H1 (cell line): Measurements from ENCODE around the gene ZFAND2B. TPM values are rescaled to one million over a fixed set of nuclear protein-coding genes. Genes with fewer than 3 reads are reported as not detected.

Experiments
- CHD1 ChIP-seq: IDR thresholded peaks from 2 replicates; pipeline ENCODE4 v1.6.1; 2012; ENCODE audit warnings: low read depth, low read length, improper control_type of control experiment
- POLR2AphosphoS5 ChIP-seq: IDR thresholded peaks from 2 replicates; pipeline ENCODE4 v1.6.1; 2011; ENCODE audit warnings: low read depth, low read length
- SRF ChIP-seq: IDR thresholded peaks from 2 replicates; pipeline ENCODE4 v1.6.1; 2011; ENCODE audit warnings: mild to moderate bottlenecking, low read depth, low read length, moderate library complexity
- SUZ12 ChIP-seq: fragments of 200-600 bp; sonication (generic); IDR thresholded peaks from 2 replicates; pipeline ENCODE4 v1.6.1; 2012; ENCODE audit warnings: mild to moderate bottlenecking, inconsistent platforms, low read length, moderate library complexity, mixed read lengths
- TCF12 ChIP-seq: IDR thresholded peaks from 2 replicates; pipeline ENCODE4 v1.6.1; 2011; ENCODE audit warnings: low read depth, mild to moderate bottlenecking, low read length
- polyA plus RNA-seq, 7 experiments: library from polyadenylated mRNA; depleted of rRNA in 3 of 7; stranded (reverse) in 5 of 7; unstranded in 2 of 7; fragments of >200 nt in 5 of 7; fragments of 200-250 nt in 2 of 7; gene quantifications; 1 replicate in 5 of 7; 2 replicates in 1 of 7; 4 replicates in 1 of 7; pipeline versions ENCODE4 v1.2.1 to v1.2.3, GENCODE V29; 2011 to 2013; ENCODE audit warnings: missing spikeins in 2 of 7, mixed read lengths in 2 of 7
- total RNA-seq: library from RNA; stranded (reverse); fragmentation: NEBNext Ultra II Directional; extraction: Animal tissue kit (Norgen Biotek cat#: 25700); gene quantifications from 2 replicates; pipeline ENCODE4 v1.2.1, GENCODE V29; 2021
- TF ChIP-seq, protein P1 (sequence below): IDR thresholded peaks from 2 replicates; pipeline ENCODE4 v1.6.1; 2012; ENCODE audit warnings: inconsistent platforms

Gene ZFAND2B
- total and polyA plus RNA-seq, 2 of the 8 experiments (the other 6 are each of a cell fraction or from before 2014, with no cell fraction given) = 16.0 to 17.9 TPM

DNA sequence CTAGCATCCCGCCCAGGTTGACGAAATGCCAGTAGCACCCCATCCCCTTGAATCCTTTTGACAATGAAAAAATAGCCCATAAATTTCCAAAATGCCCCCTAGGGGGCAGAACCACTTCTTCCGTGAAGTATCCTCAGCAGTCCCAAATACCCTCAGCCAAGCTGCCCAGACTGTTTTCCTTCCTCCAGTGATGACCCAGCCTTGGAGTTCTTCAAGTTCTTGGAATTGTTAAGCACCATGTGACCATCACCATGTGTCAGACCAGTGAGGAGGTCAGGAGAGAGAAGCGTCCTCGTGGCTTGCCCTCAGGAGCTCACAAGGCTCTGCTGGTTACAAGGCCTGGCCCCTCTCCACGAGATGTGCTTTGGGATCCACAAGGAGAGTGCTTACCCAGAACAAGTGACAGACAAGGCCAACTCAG lies 35.3 kb upstream of the ZFAND2B start (continued):
- TF ChIP-seq SRF (no peak), SUZ12 (no peak), CHD1 (no peak), POLR2AphosphoS5 (no peak), TCF12 (no peak)
- TF ChIP-seq, protein P1, sequence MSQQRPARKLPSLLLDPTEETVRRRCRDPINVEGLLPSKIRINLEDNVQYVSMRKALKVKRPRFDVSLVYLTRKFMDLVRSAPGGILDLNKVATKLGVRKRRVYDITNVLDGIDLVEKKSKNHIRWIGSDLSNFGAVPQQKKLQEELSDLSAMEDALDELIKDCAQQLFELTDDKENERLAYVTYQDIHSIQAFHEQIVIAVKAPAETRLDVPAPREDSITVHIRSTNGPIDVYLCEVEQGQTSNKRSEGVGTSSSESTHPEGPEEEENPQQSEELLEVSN = no peak
